GM12878 (cell line): ENCODE measurements around the gene ARL6IP5. TPM values are rescaled to one million over a fixed set of nuclear protein-coding genes. Genes with fewer than 3 reads are reported as not detected.
A peak's percentile ranks its signal among the peaks of the same experiment; 100 is the strongest.

Source experiments
- ATAC-seq: fragments of 200-7000 bp; cut with Tn5 transposase; 3 replicates; pipeline ENCODE4 v1.9.1; 2020; ENCODE audit warnings: mild to moderate bottlenecking, moderate library complexity
- BruUV-seq: library from RNA; stranded (reverse); fragments of 400-500 nt; replicated peaks from 2 replicates; lab custom pipeline; 2021; lab: Mats Ljungman, UMichigan
- CTCF ChIA-PET: fragments of 300-600 bp; sonication (Branson Sonifier 250); formaldehyde crosslinking; extraction: SDS; loops from one replicate; lab custom pipeline; 2021; ENCODE audit warnings: inconsistent platforms; lab: Yijun Ruan, JAX
- POLR2A ChIA-PET: fragments of 350-600 bp; formaldehyde crosslinking; extraction: SDS; loops from one replicate; lab custom pipeline; 2021; ENCODE audit warnings: inconsistent platforms; lab: Charles Lee
- RAD21 ChIA-PET: fragments of 300-600 bp; sonication (Branson Sonifier 250); formaldehyde crosslinking; loops from one replicate; lab custom pipeline; 2023; ENCODE audit warnings: antibody characterized with exemption; ENCODE audit not compliant: unreplicated experiment; lab: Charles Lee
- SMC1A ChIA-PET: fragments of 300-600 bp; sonication (Branson Sonifier 250); formaldehyde crosslinking; loops from one replicate; lab custom pipeline; 2023; ENCODE audit not compliant: unreplicated experiment, uncharacterized antibody; lab: Charles Lee
- DNase-seq: peaks from one replicate; pipeline ENCODE4 v3.0.0-alpha.2; 2011; ENCODE audit warnings: low read depth, low spot score
- FAIRE-seq: peaks from 3 replicates; lab custom pipeline; 2011; peaks lifted over from hg19 to GRCh38; lab: Jason Lieb, UNC
- H2AFZ ChIP-seq: 2 replicates; pipeline ENCODE4 v1.6.0; 2011; ENCODE audit warnings: low read depth, low read length, control low read depth; ENCODE audit not compliant: control insufficient read depth
- H3K27ac ChIP-seq: 2 replicates; pipeline ENCODE4 v1.5.1; 2011; ENCODE audit warnings: control low read depth; ENCODE audit not compliant: control insufficient read depth, insufficient read depth
- H3K27me3 ChIP-seq, 2 experiments: replicated peaks in 1 of 2; 2 replicates each; pipeline versions ENCODE4 v1.6.0 to v1.6.1; 2011; ENCODE audit warnings: low read length in 1 of 2; ENCODE audit not compliant: control insufficient read depth in 2 of 2, insufficient read depth in 2 of 2
- H3K36me3 ChIP-seq, 2 experiments: 2 replicates each; pipeline ENCODE4 v1.5.1; 2011; ENCODE audit warnings: low read length in 1 of 2; ENCODE audit not compliant: control insufficient read depth in 2 of 2, insufficient read depth in 2 of 2
- H3K4me1 ChIP-seq: 2 replicates; pipeline ENCODE4 v1.6.1; 2011; ENCODE audit warnings: mild to moderate bottlenecking, low read length, moderate library complexity, mixed read lengths; ENCODE audit not compliant: control insufficient read depth, insufficient read depth
- H3K4me2 ChIP-seq: 2 replicates; pipeline ENCODE4 v1.6.0; 2011; ENCODE audit warnings: control low read depth; ENCODE audit not compliant: control insufficient read depth, insufficient read depth
- H3K4me3 ChIP-seq: fragments of 200-600 bp; sonication (generic); 2 replicates; pipeline ENCODE4 v1.5.1; 2016
- H3K79me2 ChIP-seq: 2 replicates; pipeline ENCODE4 v1.6.0; 2011; ENCODE audit warnings: low read length; ENCODE audit not compliant: control insufficient read depth, insufficient read depth
- H3K9ac ChIP-seq: 2 replicates; pipeline ENCODE4 v1.8.0; 2011; ENCODE audit warnings: low read length, control low read depth, mixed read lengths; ENCODE audit not compliant: control insufficient read depth, insufficient read depth
- H3K9me3 ChIP-seq: replicated peaks from 3 replicates; pipeline ENCODE4 v1.5.1; 2011; ENCODE audit warnings: mild to moderate bottlenecking, low read length; ENCODE audit not compliant: control insufficient read depth, insufficient read depth
- H4K20me1 ChIP-seq: 2 replicates; pipeline ENCODE4 v1.6.0; 2011; ENCODE audit not compliant: control insufficient read depth, insufficient read depth
- ASH2L ChIP-seq: fragments of 300-600, 200-600 bp; sonication (generic); IDR thresholded peaks from 2 replicates; pipeline ENCODE4 v1.6.1; 2017; ENCODE audit warnings: low read depth, mild to moderate bottlenecking, borderline replicate concordance
- MYB ChIP-seq: fragments of 150-350 bp; IDR thresholded peaks from 2 replicates; pipeline ENCODE4 v1.6.1; 2014; ENCODE audit warnings: mild to moderate bottlenecking, low read depth, low read length, borderline replicate concordance
- WGBS: methylation state at CpG from one replicate; pipeline ENCODE4 v1.1.6; 2016; ENCODE audit warnings: low lambda C conversion rate; ENCODE audit not compliant: insufficient replicate concordance, insufficient coverage; ENCODE audit errors: missing lambda C conversion rate; 5-methylcytosine and 5-hydroxymethylcytosine counted together
- in situ Hi-C: fragments of 300-500 bp; cut with MboI; formaldehyde crosslinking; loops from 9 replicates; pipeline ENCODE4 v1.14.3; 2018; ENCODE audit warnings: mixed read lengths
- intact Hi-C: fragments of 100-400 bp; cut with micrococcal nuclease; formaldehyde crosslinking; loops from one replicate; pipeline ENCODE4 v1.14.2; 2022; ENCODE audit not compliant: unreplicated experiment
- polyA plus RNA-seq, 11 experiments: library from polyadenylated mRNA; depleted of rRNA in 4 of 11; unstranded in 6 of 11; stranded (reverse) in 5 of 11; fragments of >200 nt; fragmentation: Nextera tagmentation in 4 of 11; fragmentation: Illumina TruSeq in 1 of 11; extraction: Ambion mirVana in 4 of 11; extraction: Trizol in 1 of 11; gene quantifications; 1 replicate in 1 of 11; 2 replicates in 10 of 11; pipeline versions ENCODE4 v1.2.1 to v1.2.3, GENCODE V29; 2011 to 2016; ENCODE audit warnings: inconsistent platforms in 2 of 11, missing spikeins in 2 of 11, low read depth in 1 of 11
- total RNA-seq, 4 experiments: library from RNA; depleted of rRNA in 3 of 4; stranded (reverse); fragments of >200 nt in 3 of 4; fragmentation: Illumina TruSeq in 1 of 4; extraction: Trizol in 1 of 4; gene quantifications; 2 replicates each; pipeline versions ENCODE4 v1.2.1 to v1.2.3, GENCODE V29; 2013 to 2021
- TF ChIP-seq, protein P1 (sequence below): fragments of 450-650 bp; IDR thresholded peaks from 2 replicates; pipeline ENCODE4 v1.6.1; 2018; ENCODE audit warnings: mild to moderate bottlenecking, low read depth, moderate library complexity; ENCODE audit not compliant: partially characterized antibody

Gene ARL6IP5
- total and polyA plus RNA-seq, 10 of the 15 experiments (the other 5 are each of a cell fraction or from before 2014, with no cell fraction given), result 78.2 to 310 (median 148) TPM

DNA sequence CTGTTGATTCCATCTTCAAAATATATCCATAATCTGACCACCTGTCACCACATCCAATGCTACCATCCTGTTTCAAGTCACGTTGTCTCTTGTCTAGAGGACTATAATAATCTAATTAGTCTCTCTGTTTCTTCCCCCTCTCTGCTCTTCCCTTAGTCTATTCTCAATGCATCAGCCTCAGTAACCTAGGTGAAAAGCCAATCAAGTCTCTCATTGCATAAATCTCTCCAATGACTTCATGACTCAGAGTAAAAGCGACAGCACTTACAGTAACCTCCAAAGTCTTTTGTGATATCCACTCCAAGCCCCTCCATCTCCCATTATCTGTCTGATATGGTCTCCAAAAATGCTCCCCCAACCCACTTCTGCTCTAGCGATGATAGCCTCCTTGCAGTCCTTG is 11.8 kb upstream of the ARL6IP5 start:
- no peaks in the 10 kb centered on the region for H3K9me3 ChIP-seq
- peaks cover 0 to 4% of the 10 kb centered on the region in 2 experiments; a peak in 3 of 4 replicates for H3K36me3 ChIP-seq
- ChIA-PET CTCF (interaction anchor here (1.4 kb wide), 1 partner anchor 20 kb away, joined by 3 read pairs; no protein-coding TSS in a partner anchor), RAD21 (interaction anchor here (1.1 kb wide), 1 partner anchor 13 kb away, joined by 4 read pairs; no protein-coding TSS in a partner anchor), SMC1A (interaction anchor here (1.4 kb wide), 1 partner anchor 14 kb away, joined by 4 read pairs; no protein-coding TSS in a partner anchor), POLR2A (no interaction called here)
- H2AFZ ChIP-seq, result no peak overlapping the region
- intact Hi-C loops, result no loop called here
- peaks cover 17% of the 10 kb centered on the region for H3K79me2 ChIP-seq
- no peak overlapping the region for H3K4me3 ChIP-seq
- TF ChIP-seq MYB (no peak), ASH2L (no peak)
- TF ChIP-seq, protein P1, sequence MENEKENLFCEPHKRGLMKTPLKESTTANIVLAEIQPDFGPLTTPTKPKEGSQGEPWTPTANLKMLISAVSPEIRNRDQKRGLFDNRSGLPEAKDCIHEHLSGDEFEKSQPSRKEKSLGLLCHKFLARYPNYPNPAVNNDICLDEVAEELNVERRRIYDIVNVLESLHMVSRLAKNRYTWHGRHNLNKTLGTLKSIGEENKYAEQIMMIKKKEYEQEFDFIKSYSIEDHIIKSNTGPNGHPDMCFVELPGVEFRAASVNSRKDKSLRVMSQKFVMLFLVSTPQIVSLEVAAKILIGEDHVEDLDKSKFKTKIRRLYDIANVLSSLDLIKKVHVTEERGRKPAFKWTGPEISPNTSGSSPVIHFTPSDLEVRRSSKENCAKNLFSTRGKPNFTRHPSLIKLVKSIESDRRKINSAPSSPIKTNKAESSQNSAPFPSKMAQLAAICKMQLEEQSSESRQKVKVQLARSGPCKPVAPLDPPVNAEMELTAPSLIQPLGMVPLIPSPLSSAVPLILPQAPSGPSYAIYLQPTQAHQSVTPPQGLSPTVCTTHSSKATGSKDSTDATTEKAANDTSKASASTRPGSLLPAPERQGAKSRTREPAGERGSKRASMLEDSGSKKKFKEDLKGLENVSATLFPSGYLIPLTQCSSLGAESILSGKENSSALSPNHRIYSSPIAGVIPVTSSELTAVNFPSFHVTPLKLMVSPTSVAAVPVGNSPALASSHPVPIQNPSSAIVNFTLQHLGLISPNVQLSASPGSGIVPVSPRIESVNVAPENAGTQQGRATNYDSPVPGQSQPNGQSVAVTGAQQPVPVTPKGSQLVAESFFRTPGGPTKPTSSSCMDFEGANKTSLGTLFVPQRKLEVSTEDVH, result no peak
- H3K27me3 ChIP-seq, result no peaks in the 10 kb centered on the region
- no peak overlapping the region for H3K9ac ChIP-seq
- WGBS, result 79% methylated on average over 3 of the region's 3 CpGs
- no peaks in the 10 kb centered on the region for H3K4me1 ChIP-seq
- no peak overlapping the region for H3K27ac ChIP-seq
- FAIRE-seq, result no peak
- peak; percentile 35 for ATAC-seq
- in situ Hi-C loops, result no loop called here
- TSS peak; percentile 24 for BruUV-seq
- H4K20me1 ChIP-seq, result no peaks in the 10 kb centered on the region
- no peak overlapping the region for H3K4me2 ChIP-seq
- no peak for DNase-seq
